Measurements from ENCODE around the gene AP3S1.
"Not testable (repeated sequence)": the region's sequence is repeated elsewhere in the genome, so short reads cannot be mapped to it uniquely, and the experiment has no call there.

DNA sequence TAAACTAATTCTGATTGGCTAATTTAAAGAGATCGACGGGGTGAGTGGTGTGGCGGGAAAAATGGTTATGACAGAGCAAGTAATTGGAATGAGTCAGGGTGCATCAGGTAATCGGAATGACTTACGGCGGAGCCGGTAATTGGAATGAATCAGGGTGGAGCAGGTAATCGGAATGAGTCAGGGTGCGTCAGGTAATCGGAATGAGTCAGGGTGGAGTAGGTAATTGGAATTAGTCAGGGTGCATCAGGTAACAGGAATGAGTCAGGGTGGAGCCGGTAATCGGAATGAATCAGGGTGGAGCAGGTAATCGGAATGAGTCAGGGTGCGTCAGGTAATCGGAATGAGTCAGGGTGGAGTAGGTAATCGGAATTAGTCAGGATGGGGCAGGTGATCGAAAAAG, 88.4 kb downstream of the AP3S1 start:
- TF ChIP-seq ZNF274 (IDR thresholded peaks at IDR 0.05; ENCODE audit: low read depth, low read length); YY1 (IDR thresholded peaks at IDR 0.05; ENCODE audit: insufficient read depth, insufficient read length); SUZ12 (IDR thresholded peaks at IDR 0.05; ENCODE audit: extremely low read depth, insufficient read depth, insufficient read length): not testable (repeated sequence)
